ENCODE data around the gene CAV2.

- TF ChIP-seq CTCF (IDR thresholded peaks at IDR 0.05; ENCODE audit: insufficient read depth, low read length, poor library complexity, severe bottlenecking) = no peak
- no peak for TF ChIP-seq EZH2phosphoT487 (conservative IDR thresholded peaks at IDR 0.05; ENCODE audit: low read length)
These were observed 5.7 kb downstream of the CAV2 start for GRCh38 chr7:116505278-116505677.

Measured in SU-DHL-6 (cell line).